Measurements from ENCODE around the gene TMEM38B. TPM values are rescaled to one million over a fixed set of nuclear protein-coding genes. Genes with fewer than 3 reads are reported as not detected.

Gene TMEM38B
- total and polyA plus RNA-seq, 2 experiments from 2014 or later: 9.4 to 14.7 TPM

DNA sequence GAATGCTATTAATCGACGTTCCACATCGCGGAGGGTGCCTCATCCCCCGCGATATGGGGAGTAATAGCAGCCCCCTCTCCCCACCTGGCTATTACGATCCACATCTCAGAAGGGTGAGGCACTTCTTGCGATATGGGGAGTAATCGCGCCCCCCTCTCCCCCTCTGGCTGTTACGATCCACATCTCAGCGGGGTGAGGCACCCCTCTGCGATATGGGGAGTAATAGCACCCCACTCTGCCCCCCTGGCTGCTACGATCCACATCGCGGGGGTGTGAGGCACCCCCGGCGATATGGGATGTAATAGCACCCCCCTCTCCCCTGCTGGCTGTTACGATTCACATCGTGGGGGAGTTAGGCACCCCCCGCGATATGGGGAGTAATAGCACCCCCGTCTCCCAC lies 128.5 kb downstream of the TMEM38B start:
- H3K9me3 Mint-ChIP-seq: no peaks in the 10 kb centered on the region

More for the DNA sequence above, 128.5 kb downstream of the TMEM38B start:
- H3K4me2 ChIP-seq: no peak overlapping the region
- no peak overlapping the region for H2AFZ ChIP-seq
- ATAC-seq (no peak), DNase-seq (ENCODE audit: low spot score) (no peak)
- H3K27ac Mint-ChIP-seq: no peak overlapping the region
- no peaks in the 10 kb centered on the region for H3K79me2 ChIP-seq (replicated peaks; ENCODE audit: insufficient read depth)
- H3K4me3 Mint-ChIP-seq: no peak overlapping the region
- H3K27me3 Mint-ChIP-seq (ENCODE audit: insufficient read depth, low read depth, poor library complexity): peaks cover 1% of the 10 kb centered on the region
- no peaks in the 10 kb centered on the region for H3K9me2 ChIP-seq (ENCODE audit: insufficient read depth)
- no peaks in the 10 kb centered on the region for H3K4me1 Mint-ChIP-seq
- H3K27me3 ChIP-seq (ENCODE audit: insufficient read depth): no peaks in the 10 kb centered on the region
- no peaks in the 10 kb centered on the region for H3K4me1 ChIP-seq (ENCODE audit: insufficient read depth)
- no peak overlapping the region for H3K27ac ChIP-seq (ENCODE audit: low read depth)
- TF ChIP-seq NANOG (IDR thresholded peaks at IDR 0.05; ENCODE audit: borderline replicate concordance): no peak
- TF ChIP-seq EZH2 (IDR thresholded peaks at IDR 0.05; ENCODE audit: low read depth, unreplicated experiment): no peak
- no peak for TF ChIP-seq CREB1 (CRISPR knock-in tag; IDR thresholded peaks at IDR 0.05; ENCODE audit: low read depth)
- TF ChIP-seq, protein P1, sequence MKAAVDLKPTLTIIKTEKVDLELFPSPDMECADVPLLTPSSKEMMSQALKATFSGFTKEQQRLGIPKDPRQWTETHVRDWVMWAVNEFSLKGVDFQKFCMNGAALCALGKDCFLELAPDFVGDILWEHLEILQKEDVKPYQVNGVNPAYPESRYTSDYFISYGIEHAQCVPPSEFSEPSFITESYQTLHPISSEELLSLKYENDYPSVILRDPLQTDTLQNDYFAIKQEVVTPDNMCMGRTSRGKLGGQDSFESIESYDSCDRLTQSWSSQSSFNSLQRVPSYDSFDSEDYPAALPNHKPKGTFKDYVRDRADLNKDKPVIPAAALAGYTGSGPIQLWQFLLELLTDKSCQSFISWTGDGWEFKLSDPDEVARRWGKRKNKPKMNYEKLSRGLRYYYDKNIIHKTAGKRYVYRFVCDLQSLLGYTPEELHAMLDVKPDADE (IDR thresholded peaks at IDR 0.05): no peak
- no peak for TF ChIP-seq POLR2AphosphoS5 (IDR thresholded peaks at IDR 0.05; ENCODE audit: low read depth)
- no peak for TF ChIP-seq ZNF114 (CRISPR knock-in tag; IDR thresholded peaks at IDR 0.05)
- TF ChIP-seq JUNB (IDR thresholded peaks at IDR 0.05; ENCODE audit: unreplicated experiment): no peak
- TF ChIP-seq, protein P2, sequence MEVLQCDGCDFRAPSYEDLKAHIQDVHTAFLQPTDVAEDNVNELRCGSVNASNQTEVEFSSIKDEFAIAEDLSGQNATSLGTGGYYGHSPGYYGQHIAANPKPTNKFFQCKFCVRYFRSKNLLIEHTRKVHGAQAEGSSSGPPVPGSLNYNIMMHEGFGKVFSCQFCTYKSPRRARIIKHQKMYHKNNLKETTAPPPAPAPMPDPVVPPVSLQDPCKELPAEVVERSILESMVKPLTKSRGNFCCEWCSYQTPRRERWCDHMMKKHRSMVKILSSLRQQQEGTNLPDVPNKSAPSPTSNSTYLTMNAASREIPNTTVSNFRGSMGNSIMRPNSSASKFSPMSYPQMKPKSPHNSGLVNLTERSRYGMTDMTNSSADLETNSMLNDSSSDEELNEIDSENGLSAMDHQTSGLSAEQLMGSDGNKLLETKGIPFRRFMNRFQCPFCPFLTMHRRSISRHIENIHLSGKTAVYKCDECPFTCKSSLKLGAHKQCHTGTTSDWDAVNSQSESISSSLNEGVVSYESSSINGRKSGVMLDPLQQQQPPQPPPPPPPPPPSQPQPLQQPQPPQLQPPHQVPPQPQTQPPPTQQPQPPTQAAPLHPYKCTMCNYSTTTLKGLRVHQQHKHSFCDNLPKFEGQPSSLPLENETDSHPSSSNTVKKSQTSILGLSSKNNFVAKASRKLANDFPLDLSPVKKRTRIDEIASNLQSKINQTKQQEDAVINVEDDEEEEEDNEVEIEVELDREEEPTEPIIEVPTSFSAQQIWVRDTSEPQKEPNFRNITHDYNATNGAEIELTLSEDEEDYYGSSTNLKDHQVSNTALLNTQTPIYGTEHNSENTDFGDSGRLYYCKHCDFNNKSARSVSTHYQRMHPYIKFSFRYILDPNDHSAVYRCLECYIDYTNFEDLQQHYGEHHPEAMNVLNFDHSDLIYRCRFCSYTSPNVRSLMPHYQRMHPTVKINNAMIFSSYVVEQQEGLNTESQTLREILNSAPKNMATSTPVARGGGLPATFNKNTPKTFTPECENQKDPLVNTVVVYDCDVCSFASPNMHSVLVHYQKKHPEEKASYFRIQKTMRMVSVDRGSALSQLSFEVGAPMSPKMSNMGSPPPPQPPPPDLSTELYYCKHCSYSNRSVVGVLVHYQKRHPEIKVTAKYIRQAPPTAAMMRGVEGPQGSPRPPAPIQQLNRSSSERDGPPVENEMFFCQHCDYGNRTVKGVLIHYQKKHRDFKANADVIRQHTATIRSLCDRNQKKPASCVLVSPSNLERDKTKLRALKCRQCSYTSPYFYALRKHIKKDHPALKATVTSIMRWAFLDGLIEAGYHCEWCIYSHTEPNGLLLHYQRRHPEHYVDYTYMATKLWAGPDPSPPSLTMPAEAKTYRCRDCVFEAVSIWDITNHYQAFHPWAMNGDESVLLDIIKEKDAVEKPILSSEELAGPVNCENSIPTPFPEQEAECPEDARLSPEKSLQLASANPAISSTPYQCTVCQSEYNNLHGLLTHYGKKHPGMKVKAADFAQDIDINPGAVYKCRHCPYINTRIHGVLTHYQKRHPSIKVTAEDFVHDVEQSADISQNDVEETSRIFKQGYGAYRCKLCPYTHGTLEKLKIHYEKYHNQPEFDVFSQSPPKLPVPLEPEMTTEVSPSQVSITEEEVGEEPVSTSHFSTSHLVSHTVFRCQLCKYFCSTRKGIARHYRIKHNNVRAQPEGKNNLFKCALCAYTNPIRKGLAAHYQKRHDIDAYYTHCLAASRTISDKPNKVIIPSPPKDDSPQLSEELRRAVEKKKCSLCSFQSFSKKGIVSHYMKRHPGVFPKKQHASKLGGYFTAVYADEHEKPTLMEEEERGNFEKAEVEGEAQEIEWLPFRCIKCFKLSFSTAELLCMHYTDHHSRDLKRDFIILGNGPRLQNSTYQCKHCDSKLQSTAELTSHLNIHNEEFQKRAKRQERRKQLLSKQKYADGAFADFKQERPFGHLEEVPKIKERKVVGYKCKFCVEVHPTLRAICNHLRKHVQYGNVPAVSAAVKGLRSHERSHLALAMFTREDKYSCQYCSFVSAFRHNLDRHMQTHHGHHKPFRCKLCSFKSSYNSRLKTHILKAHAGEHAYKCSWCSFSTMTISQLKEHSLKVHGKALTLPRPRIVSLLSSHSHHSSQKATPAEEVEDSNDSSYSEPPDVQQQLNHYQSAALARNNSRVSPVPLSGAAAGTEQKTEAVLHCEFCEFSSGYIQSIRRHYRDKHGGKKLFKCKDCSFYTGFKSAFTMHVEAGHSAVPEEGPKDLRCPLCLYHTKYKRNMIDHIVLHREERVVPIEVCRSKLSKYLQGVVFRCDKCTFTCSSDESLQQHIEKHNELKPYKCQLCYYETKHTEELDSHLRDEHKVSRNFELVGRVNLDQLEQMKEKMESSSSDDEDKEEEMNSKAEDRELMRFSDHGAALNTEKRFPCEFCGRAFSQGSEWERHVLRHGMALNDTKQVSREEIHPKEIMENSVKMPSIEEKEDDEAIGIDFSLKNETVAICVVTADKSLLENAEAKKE (CRISPR knock-in tag; IDR thresholded peaks at IDR 0.05): no peak
- no peak for TF ChIP-seq ZNF331 (CRISPR knock-in tag; IDR thresholded peaks at IDR 0.05; ENCODE audit: low read depth)
- TF ChIP-seq EZH2phosphoT487 (IDR thresholded peaks at IDR 0.05; ENCODE audit: unreplicated experiment): no peak
- no peaks in the 10 kb centered on the region for H4K20me1 ChIP-seq (replicated peaks; ENCODE audit: insufficient read depth)
- no peaks in the 10 kb centered on the region for H3F3A ChIP-seq (replicated peaks; ENCODE audit: low read depth)
- H3K36me3 ChIP-seq (ENCODE audit: insufficient read depth): no peaks in the 10 kb centered on the region
- H3K36me3 Mint-ChIP-seq (ENCODE audit: low read depth): no peaks in the 10 kb centered on the region
- no peak overlapping the region for H3K4me3 ChIP-seq

Other genes starting within 250 kb of the TMEM38B start
- 7.1 and 10.9 TPM in 2 replicates for gene FSD1L, start 246.5 kb upstream of the TMEM38B start, total RNA-seq (2014; rRNA removed; shearing (Covaris generic))
- gene FSD1L, start 246.5 kb upstream of the TMEM38B start, polyA plus RNA-seq (2016; fragmentation: Nextera tagmentation; extraction: Ambion mirVana): 4.0 and 5.2 TPM in 2 replicates
- gene FKTN, start 136.4 kb upstream of the TMEM38B start, total RNA-seq (2014; rRNA removed; shearing (Covaris generic)): 9.9 and 32.6 TPM in 2 replicates
- 4.7 and 6.8 TPM in 2 replicates for gene FKTN, start 136.4 kb upstream of the TMEM38B start, polyA plus RNA-seq (2016; fragmentation: Nextera tagmentation; extraction: Ambion mirVana)
- gene TAL2, start 32.1 kb upstream of the TMEM38B start, total RNA-seq (2014; rRNA removed; shearing (Covaris generic)): not detected in 2 replicates
- gene TAL2, start 32.1 kb upstream of the TMEM38B start, polyA plus RNA-seq (2016; fragmentation: Nextera tagmentation; extraction: Ambion mirVana): 0.37 and 0.79 TPM in 2 replicates

All from GM23338 (cell line).